Caki2 (cell line): Measurements from ENCODE around the gene ALDH1A2. TPM values are rescaled to one million over a fixed set of nuclear protein-coding genes. Genes with fewer than 3 reads are reported as not detected.

Source experiments
- DNase-seq: peaks from one replicate; pipeline ENCODE4 v3.0.0-alpha.2; 2015; ENCODE audit warnings: low read depth
- in situ Hi-C: cut with HindIII; loops from 2 replicates; pipeline ENCODE4 v1.10.0; 2016; ENCODE audit warnings: low sequenced_read_pairs, low pct_unique_long_range_greater_than_20kb, mixed read lengths
- total RNA-seq: library from RNA; depleted of rRNA; stranded (reverse); fragments of >200 nt; shearing (Covaris generic); gene quantifications from 2 replicates; pipeline ENCODE4 v1.2.3, GENCODE V29; 2014; ENCODE audit warnings: low replicate concordance

ALDH1A2 gene
- total RNA-seq, 1 experiment from 2014 or later, result 0.81 TPM

DNA sequence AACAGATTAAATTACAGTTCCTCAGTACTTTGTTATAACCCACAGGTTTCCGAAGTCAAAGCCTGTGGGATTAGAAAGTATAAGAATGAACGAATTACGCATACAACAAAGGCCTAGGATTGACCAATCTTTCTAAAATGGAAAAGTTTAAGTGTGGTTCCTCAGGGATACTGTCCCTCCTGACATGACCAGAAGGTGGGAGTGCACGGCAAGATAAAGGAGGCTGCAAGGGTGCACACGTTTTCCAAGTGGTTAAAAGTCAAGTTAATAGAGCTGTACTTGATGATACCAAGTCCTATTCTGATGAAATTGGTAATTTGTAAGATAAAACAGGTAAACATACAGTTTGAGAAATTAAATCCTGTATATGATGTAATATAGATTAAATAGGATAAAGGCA, 96.2 kb downstream of the ALDH1A2 start:
- no peak for DNase-seq
- in situ Hi-C loops, result no loop called here

DNA sequence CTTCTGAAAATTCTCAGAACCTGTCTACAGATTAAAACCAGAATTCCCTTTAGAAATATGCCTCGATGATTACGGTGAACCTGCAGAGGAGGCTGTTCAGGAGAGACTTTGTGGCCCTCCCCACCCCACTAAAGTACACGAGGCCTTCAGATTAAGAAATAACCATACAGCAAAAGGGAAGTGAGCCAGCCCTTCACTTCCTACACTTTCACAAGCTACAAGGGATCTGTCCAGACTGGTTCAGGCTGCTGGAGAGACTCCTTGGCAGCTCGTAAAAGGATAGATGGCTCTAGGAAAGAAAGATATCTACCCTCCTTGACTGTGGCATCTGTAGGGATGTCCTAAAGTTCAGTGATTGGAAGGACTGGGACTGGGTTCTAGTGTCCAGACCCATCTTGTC, 102.6 kb downstream of the ALDH1A2 start:
- in situ Hi-C loops, result no loop called here

DNA sequence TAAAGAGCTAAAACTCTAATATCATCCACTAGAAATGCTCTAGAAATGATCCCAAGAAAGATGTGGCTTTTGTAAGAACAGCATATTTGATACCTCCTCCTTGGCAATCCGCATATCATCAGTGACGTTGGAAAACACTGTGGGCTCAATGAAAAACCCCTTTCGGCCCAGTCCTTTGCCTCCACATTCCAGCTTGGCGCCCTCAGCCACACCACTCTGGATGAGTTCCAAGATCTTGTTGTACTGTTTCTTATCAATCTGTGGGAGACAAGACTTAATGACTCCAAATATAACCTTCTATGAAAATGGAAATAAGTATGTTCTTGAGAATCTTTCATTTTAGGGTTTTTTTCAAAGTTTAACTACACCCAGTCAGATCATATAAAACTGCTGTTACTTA, 103.6 kb downstream of the ALDH1A2 start:
- DNase-seq, result no peak
- in situ Hi-C loops, result no loop called here

More for the DNA sequence above, 102.6 kb downstream of the ALDH1A2 start:
- no peak for DNase-seq

DNA sequence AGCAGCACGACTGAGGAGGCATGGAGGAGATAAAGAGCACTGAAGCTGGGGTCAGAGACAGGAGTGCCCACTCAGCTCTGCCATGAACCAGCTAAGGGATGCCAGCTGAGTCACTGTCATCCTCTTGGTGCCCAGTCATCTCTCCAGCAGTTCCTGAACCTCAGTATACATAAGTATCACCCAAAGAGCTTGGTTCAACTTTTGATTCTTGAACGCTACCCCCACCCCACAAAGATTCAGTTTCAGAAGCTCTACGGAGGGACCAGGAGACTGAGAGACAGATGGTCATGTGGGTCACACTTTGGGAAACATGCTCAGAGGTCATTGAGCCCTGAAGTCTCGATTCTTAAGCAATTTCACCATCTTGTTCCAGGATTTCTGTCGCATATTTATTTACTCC, 108.4 kb downstream of the ALDH1A2 start:
- in situ Hi-C loops, result no loop called here
- DNase-seq, result no peak

DNA sequence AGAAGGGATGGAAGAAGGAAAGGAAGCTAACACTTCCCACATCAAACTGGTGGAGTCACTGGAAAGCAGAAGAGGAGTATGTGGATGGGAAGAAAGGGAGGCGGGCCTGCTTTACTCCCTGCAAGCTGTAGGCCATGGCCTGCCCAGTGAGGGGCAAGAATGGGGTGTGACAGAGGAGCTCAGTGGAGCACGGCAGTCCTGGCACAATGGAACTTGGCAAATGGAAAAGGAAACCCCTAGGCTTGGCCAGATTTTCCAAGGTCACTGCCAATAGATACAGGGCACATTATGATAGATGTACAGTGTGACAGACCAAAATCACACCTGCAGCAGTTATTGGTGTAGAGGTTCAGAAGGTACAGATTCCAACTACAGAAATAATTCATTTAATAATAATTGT, 111.6 kb downstream of the ALDH1A2 start:
- in situ Hi-C loops, result no loop called here
- no peak for DNase-seq

DNA sequence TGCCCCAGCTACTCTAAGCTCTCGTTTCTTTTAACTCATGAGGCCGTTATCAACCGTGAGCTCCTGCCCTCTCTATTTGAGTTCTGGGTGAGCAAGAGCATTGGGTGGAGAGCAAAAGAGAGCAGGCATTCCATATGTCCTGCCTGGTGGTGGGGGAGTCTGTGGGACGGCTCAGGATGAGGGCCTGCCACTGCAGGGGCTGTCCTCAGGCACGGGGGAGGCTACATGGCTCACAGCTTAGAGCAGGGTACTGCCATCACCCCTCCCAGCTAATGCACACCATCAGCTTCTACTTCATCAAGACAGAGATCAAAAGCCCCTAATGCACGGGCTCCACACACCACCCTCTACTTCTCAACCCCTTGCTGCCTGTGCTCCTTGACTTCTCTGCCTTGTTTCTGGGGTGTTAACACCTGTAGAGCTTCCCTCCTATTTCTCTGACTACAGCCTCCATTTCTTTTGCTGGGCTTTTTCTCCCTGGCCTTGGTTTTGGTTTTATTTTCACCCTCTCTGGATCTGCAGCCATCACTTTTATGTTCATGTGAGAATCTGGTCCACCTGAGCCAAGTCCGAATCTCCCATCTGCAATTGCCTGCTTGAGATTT, 114.1 kb downstream of the ALDH1A2 start:
- no peak for DNase-seq
- in situ Hi-C loops, result no loop called here

DNA sequence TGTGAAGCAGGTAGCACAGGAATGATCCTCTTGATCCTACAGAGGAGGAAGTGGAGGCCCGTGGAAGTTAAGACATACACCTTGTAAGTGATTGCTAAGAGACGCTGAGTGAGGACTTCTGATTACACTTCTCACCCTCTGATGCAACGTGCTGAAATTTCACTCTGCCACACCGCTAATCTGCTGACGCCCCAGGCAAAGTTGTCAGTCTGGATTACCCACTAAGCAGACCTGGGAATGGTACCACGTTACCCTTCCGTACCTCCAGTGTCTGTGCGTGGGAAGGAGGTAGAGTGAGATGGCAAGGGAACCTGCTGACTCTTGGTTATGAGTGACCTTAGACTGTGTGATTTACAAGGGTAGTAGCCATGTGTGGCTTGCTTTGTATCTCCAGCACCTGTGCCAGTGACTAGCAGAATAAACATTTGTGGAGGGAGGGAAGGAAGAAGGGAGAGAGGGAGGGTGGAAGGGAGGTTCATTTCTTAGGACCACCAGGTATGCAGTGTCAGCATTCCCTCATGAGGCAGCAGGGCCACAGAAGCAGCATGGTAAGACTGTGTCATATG, 115.0 kb downstream of the ALDH1A2 start:
- in situ Hi-C loops, result no loop called here

DNA sequence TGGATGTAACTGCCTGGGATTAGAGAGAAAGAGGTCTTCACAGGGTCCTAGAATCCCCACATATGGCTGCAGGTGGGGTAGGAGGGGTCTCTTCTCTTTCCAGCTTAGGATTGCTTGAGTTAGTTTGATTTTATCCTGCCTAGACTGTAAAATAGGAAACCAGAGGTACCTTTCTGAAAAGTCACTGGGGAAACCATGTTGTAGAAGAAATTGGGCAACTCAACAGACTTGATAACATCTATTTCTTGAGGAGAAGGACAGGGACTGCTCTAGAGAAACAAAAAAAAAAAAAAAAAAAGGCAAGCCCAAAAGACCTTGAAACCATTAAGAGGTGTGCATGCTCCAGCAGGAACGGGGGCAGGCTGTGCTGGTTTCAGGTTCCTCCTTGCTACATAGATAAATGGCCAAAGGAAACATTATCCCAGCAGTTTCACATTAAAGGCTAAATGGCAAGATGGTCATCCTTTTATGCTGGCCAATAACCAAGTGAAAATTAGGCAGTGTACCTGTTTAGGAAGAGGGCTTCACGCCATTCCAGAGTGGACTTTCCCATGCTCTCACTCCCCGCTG, 116.1 kb downstream of the ALDH1A2 start:
- no peak for DNase-seq
- in situ Hi-C loops, result no loop called here

More for the DNA sequence above, 115.0 kb downstream of the ALDH1A2 start:
- no peak for DNase-seq

DNA sequence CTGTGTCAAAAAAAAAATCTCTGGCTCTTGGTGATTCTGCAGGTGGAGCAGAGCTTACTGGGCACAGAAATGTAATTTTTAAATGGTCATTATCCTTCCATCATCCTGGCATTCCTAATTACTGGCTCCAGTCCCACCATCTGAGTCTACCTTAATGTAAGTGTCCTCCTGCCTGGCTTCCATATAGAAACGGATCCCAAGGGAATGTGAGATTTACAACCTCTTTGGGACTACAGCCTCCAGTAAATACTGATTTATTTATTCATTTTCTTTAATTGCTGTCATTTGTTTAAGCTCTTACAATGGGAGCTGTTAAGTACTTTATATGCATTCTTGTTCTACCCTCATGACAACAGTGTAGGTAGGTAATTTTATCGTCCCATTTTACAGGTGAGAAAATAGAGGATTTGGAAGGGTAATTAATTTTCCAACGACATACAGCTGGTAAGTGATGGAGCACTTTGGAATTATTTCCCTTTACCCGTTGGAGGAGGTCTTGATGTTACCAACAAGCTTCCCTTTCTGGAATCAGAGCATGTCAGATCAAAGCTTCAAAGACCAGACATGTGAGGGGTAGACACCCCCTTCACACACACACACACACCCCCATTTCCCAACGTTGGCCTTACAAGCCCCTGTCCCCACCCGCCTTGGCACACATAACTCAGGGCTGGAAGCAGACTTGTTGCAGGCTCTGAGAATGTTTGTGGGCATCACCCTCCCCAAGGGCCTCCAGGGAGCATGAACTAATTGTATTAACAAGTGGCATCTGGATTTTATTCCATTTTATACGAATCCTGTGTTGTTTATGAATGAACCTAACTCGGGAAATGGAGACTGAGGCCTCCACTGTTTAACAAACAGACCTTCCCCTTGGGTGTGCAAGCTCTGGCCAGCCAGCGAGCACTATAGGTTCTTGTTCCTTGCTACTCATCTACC, 116.9 kb downstream of the ALDH1A2 start:
- in situ Hi-C loops, result no loop called here
- no peak for DNase-seq

DNA sequence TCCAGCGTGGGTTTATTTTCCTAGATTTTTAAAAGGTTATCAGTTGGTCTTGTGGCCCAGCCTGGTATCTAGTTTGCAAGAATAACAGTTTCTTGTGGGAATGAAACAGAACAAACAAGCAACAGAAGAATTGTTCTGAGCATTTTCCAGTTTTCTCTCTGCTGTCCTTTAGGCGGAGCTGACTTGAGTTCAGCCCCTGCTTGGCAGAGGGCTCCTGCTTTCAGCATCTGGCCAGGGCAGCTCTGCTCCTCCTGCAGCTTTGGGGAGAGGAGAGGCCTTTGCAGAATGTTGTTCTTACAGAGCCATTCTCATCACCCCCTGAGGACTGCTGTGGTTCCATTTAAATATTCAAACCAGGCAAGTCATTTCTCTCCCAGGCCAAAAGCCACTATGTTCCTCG, 117.7 kb downstream of the ALDH1A2 start:
- in situ Hi-C loops, result no loop called here
- DNase-seq, result no peak

DNA sequence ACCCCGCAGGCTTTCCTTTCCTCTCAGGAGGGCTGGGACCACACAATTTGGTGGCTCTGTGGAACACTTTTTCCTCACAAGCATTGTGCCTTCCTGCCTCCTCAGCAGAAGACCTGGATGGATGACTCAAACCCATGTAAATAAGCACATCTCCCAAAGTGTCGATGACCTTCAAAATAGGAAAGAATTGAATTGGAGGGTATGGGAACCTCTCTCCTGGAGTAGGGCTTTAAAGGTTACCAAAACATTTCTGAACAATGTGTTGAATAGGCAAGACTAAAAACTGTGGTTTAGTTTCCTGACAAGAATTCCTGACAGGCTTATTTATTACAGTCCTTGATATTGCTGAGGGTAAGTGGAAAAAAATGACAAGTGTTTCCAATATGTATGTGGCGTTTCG, 118.2 kb downstream of the ALDH1A2 start:
- no peak for DNase-seq
- in situ Hi-C loops, result no loop called here

DNA sequence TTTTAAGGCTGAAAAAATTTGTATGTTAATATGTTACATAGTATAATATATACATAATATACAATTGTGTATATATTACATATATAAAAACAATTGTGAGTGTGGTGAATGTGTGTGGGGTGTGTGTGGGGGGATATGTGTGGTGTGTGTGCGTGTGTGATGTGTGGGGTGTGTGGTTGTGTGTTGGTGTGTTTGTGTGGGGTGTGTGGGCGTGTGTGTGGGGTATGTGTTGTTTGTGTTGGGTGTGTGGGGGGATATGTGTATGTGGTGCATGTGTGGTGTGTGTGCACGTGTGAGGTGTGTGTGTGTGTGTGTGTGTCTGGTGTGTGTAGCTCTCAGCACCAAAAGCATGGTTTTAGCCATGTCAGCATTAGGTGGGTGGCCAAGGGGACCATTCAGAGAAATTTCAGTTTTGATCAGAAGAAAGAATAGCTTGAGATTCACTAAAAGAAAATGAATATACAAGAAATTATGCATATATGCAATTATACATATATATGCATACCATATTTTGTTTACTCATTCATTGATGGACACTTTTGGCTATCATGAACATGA, 118.9 kb downstream of the ALDH1A2 start:
- no peak for DNase-seq
- in situ Hi-C loops, result no loop called here

DNA sequence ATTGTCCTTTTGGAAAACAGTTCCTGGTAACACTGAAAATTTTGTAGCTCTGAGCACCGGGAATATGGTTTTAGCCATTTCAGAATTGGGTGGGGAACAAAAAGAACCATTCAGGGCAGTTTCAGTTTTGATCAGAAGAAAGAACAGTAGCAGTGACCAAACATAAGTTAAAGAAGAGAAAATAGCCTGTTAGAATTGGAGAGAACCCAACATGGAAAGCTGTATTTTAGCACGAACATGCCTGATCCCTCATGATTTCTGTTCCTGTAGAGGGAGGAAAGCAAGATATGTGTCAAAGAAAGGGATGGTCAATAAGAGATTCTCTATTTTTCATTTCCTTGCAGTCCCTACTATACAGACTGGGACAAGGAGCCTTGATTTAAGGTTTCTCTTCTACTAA, 119.9 kb downstream of the ALDH1A2 start:
- in situ Hi-C loops, result no loop called here
- DNase-seq, result no peak

DNA sequence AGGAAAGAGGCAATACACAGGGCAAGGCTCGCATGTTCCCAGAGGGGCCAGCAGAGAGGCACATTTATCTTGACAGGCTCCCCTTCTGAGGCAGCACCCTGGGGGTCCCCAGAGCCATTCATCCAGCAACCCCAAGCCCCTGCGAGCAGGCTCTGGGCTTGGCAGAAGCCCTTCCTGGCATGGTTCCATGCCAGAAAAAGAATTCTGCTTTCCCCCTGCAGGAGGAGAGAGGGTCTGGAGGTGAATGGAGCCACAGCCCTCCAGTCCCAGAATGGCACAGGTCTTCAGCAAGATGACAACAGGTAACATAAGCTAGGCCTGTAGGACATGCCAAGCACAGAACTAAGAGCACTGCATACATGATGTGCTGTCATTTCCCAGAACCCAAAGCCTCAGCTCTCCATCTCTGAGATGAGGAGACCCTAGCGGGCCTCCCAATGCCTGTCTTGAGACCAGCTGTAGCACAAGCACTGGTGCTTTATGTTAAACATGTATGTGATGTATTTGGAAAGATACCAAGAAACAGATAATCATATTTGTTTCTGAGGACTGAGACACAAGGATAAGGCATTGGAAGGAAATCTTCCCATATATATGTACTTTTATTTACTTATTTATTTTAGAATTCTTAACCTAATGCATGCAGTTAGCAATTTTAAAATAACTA, 121.6 kb downstream of the ALDH1A2 start:
- DNase-seq, result no peak

DNA sequence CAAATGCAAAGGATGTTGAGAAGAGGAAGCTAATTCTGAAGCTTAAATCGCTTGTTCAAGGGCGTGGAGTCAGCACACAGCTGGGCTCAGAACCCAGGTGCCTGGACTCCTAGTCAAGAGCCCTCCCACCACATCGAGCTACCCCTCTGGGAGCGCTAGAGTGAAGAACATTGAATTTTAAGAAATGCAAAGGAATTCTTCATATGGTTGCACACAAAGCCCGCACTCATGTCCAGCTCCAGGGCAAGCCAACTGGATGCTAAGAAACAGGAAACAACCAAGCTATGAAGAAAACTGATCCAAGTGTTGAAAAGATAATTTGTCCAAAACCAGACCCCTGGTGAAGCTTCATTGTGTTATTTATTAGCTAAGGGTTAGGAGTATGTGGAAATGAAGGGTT, 122.3 kb downstream of the ALDH1A2 start:
- in situ Hi-C loops, result no loop called here
- no peak for DNase-seq

More for the DNA sequence above, 121.6 kb downstream of the ALDH1A2 start:
- in situ Hi-C loops, result no loop called here

DNA sequence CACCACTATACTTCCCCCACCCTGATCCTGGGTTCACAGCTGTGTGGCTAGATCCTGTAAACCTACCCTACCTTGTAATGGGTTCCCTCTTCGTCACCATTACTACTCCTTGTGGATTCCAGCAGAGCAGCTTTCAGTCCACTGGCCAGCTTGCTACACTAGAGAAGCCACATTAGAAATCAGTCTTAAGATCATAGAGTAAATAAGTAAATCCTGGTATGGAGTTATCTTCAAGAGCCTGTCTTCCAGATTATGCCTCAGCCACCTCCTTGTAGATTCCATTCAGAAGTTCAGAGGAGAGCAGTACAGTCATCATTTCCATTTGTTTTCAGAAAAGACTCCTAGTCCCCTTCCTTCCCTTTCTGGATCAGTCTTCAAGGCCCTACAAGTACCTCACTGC, 123.7 kb downstream of the ALDH1A2 start:
- in situ Hi-C loops, result no loop called here
- DNase-seq, result no peak

DNA sequence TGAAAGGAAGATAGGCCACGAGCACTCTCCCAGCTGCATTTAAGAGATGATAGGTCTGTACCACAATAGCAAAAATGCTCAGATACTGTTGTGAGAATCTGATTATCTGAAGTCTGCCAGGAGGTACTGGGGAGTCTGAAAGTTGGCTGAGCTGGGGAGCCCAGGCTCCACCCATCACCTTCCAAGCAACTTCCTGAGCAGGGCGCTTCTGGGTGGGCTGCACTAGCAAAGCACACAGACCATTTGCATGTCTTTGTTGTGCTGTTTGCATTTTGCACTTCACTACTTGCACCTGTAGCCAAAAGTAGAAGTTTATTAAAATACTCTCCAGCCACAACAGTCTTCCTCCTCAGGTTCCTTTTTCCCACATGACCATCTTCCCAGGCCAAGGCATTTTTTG, 133.2 kb downstream of the ALDH1A2 start:
- in situ Hi-C loops, result no loop called here
- no peak for DNase-seq

DNA sequence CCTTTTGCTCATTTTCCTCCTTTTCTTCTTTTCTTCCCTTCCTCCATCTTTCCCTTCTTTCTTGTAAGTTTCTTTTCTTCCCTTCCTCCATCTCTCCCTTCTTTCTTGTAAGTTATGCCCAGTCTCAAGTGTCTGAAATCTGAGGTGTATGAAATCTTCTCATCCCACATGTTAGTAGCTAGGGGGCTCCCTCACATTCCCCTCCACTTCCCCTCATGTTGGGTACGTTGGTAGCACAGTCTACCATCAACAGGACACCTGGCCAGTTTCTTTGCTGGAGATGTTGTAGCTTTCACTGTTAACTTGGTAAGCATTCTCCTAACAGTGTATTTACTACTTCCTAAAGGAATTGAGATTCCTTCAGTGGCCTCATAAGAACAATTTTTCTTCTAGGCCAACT, 133.9 kb downstream of the ALDH1A2 start:
- no peak for DNase-seq
- in situ Hi-C loops, result no loop called here
